HCT116 (cell line): ENCODE measurements around the gene ZNF575. TPM values are rescaled to one million over a fixed set of nuclear protein-coding genes. Genes with fewer than 3 reads are reported as not detected.

ENCODE experiments used
- ATAC-seq: fragments of 200-7000 bp; cut with Tn5 transposase; 2 replicates; pipeline ENCODE4 v1.9.1; 2020; ENCODE audit warnings: mild to moderate bottlenecking, moderate library complexity
- BruUV-seq: library from RNA; stranded (reverse); fragments of 400-500 nt; replicated peaks from 2 replicates; lab custom pipeline; 2021; lab: Mats Ljungman, UMichigan
- CTCF ChIA-PET: fragments of 300-600 bp; sonication (Branson Sonifier 250); formaldehyde crosslinking; loops from one replicate; lab custom pipeline; 2021; ENCODE audit warnings: antibody characterized with exemption; lab: Charles Lee
- POLR2A ChIA-PET: fragments of 300-600, 350-600 bp; sonication (Branson Sonifier 250); formaldehyde crosslinking; loops from one replicate; lab custom pipeline; 2021; ENCODE audit warnings: antibody characterized with exemption; lab: Charles Lee
- RAD21 ChIA-PET, 2 experiments: fragments of 300-600 bp; sonication (Branson Sonifier 250); formaldehyde crosslinking; loops; one replicate each; lab custom pipeline; 2023; ENCODE audit warnings: low total read pairs in 2 of 2; ENCODE audit not compliant: uncharacterized antibody in 2 of 2, unreplicated experiment in 2 of 2, low non-redundant PET in 1 of 2; lab: Charles Lee
- DNase-seq: peaks from one replicate; pipeline ENCODE4 v3.0.0-alpha.2; 2010; ENCODE audit warnings: low read depth, low spot score
- H2AFZ ChIP-seq: fragments of 200-600 bp; shearing (Covaris generic), sonication (generic); 2 replicates; pipeline ENCODE4 v1.6.1; 2017; ENCODE audit warnings: low read depth, mixed run types, mixed read lengths, antibody characterized with exemption, low read length; ENCODE audit not compliant: poor library complexity, severe bottlenecking
- H3K27ac ChIP-seq: 2 replicates; pipeline ENCODE4 v1.5.1; 2012; ENCODE audit warnings: low read depth, low read length
- H3K27me3 ChIP-seq: fragments of 200-600 bp; sonication (generic); 2 replicates; pipeline ENCODE4 v1.6.1; 2016; ENCODE audit warnings: mixed run types, low read length, mixed read lengths; ENCODE audit not compliant: insufficient read depth
- H3K36me3 ChIP-seq, 2 experiments: fragments of 200-500 bp in 1 of 2; fragments of 200-600 bp in 1 of 2; sonication (Bioruptor generic) in 1 of 2; sonication (generic) in 1 of 2; 2 replicates each; pipeline versions ENCODE4 v1.5.1 to v1.6.1; 2014 to 2016; ENCODE audit warnings: low read length in 2 of 2, inconsistent platforms in 1 of 2, mixed read lengths in 1 of 2, mixed run types in 1 of 2; ENCODE audit not compliant: insufficient read depth in 2 of 2, control insufficient read depth in 1 of 2
- H3K4me1 ChIP-seq, 2 experiments: fragments of 200-600 bp in 1 of 2; sonication (generic) in 1 of 2; 2 replicates each; pipeline versions ENCODE4 v1.5.1 to v1.6.1; 2012 to 2017; ENCODE audit warnings: low read length in 2 of 2, inconsistent platforms in 1 of 2, mild to moderate bottlenecking in 1 of 2, mixed read lengths in 1 of 2, mixed run types in 1 of 2, moderate library complexity in 1 of 2; ENCODE audit not compliant: insufficient read depth in 2 of 2, control insufficient read depth in 1 of 2
- H3K4me2 ChIP-seq: fragments of 200-600 bp; sonication (generic); 2 replicates; pipeline ENCODE4 v1.6.1; 2017; ENCODE audit warnings: mixed run types, low read length, mixed read lengths
- H3K4me3 ChIP-seq, 2 experiments: fragments of 200-600 bp in 1 of 2; sonication (generic) in 1 of 2; replicated peaks in 1 of 2; 2 replicates each; pipeline ENCODE4 v1.5.1; 2011 to 2016; ENCODE audit warnings: low read length in 2 of 2, control low read depth in 1 of 2, low read depth in 1 of 2, mild to moderate bottlenecking in 1 of 2, mixed read lengths in 1 of 2, mixed run types in 1 of 2
- H3K79me2 ChIP-seq: fragments of 200-600 bp; sonication (generic); 2 replicates; pipeline ENCODE4 v1.6.1; 2017; ENCODE audit warnings: mild to moderate bottlenecking, mixed run types, low read length, moderate library complexity, mixed read lengths; ENCODE audit not compliant: insufficient read depth
- H3K9ac ChIP-seq: fragments of 200-600 bp; sonication (generic); 2 replicates; pipeline ENCODE4 v1.6.1; 2016; ENCODE audit warnings: low read length, mixed read lengths
- H3K9me2 ChIP-seq: fragments of 200-600 bp; sonication (generic), shearing (Covaris generic); 2 replicates; pipeline ENCODE4 v1.6.1; 2017; ENCODE audit warnings: mixed run types, mild to moderate bottlenecking, moderate library complexity; ENCODE audit not compliant: insufficient read depth
- H3K9me3 ChIP-seq, 2 experiments: fragments of 200-500 bp in 1 of 2; fragments of 200-600 bp in 1 of 2; sonication (Bioruptor generic) in 1 of 2; sonication (generic) in 1 of 2; 2 replicates each; pipeline ENCODE4 v1.6.1; 2014 to 2017; ENCODE audit warnings: low read length in 2 of 2, mixed read lengths in 2 of 2, inconsistent platforms in 1 of 2, low read depth in 1 of 2, mild to moderate bottlenecking in 1 of 2, mixed run types in 1 of 2, moderate library complexity in 1 of 2; ENCODE audit not compliant: control insufficient read depth in 1 of 2, insufficient read depth in 1 of 2
- H4K20me1 ChIP-seq: fragments of 200-600 bp; sonication (generic), shearing (Covaris generic); 2 replicates; pipeline ENCODE4 v1.6.1; 2017; ENCODE audit warnings: mixed run types, mild to moderate bottlenecking, moderate library complexity; ENCODE audit not compliant: insufficient read depth
- ATF3 ChIP-seq: IDR thresholded peaks from 2 replicates; pipeline ENCODE4 v1.6.1; 2012
- CBX3 ChIP-seq: IDR thresholded peaks from 2 replicates; pipeline ENCODE4 v1.6.1; 2012; ENCODE audit warnings: low read depth
- CEBPB ChIP-seq: IDR thresholded peaks from 2 replicates; pipeline ENCODE4 v1.6.1; 2012; ENCODE audit warnings: low read depth
- EGR1 ChIP-seq: IDR thresholded peaks from 2 replicates; pipeline ENCODE4 v1.6.1; 2012; ENCODE audit warnings: low read depth
- ELF1 ChIP-seq: IDR thresholded peaks from 2 replicates; pipeline ENCODE4 v1.6.1; 2012; ENCODE audit warnings: low read depth, borderline replicate concordance
- EZH2 ChIP-seq: fragments of 200-600 bp; sonication (generic); IDR thresholded peaks from 2 replicates; pipeline ENCODE4 v1.6.1; 2017; ENCODE audit warnings: antibody characterized with exemption, mixed run types
- JUND ChIP-seq: IDR thresholded peaks from 2 replicates; pipeline ENCODE4 v1.6.1; 2012
- POLR2A ChIP-seq: IDR thresholded peaks from 2 replicates; pipeline ENCODE4 v1.7.0; 2011; ENCODE audit warnings: borderline replicate concordance; ENCODE audit not compliant: insufficient read depth, insufficient read length; ENCODE audit errors: extremely low read depth
- POLR2AphosphoS5 ChIP-seq: IDR thresholded peaks from 2 replicates; pipeline ENCODE4 v1.6.1; 2011; ENCODE audit warnings: mild to moderate bottlenecking, low read depth, low read length, moderate library complexity
- RAD21 ChIP-seq: IDR thresholded peaks from 2 replicates; pipeline ENCODE4 v1.6.1; 2012; ENCODE audit warnings: low read depth, mild to moderate bottlenecking
- REST ChIP-seq: IDR thresholded peaks from 2 replicates; pipeline ENCODE4 v1.6.1; 2012; ENCODE audit warnings: low read depth
- SIN3A ChIP-seq: IDR thresholded peaks from 2 replicates; pipeline ENCODE4 v1.6.1; 2012; ENCODE audit warnings: low read depth
- SP1 ChIP-seq: IDR thresholded peaks from 2 replicates; pipeline ENCODE4 v1.6.1; 2012; ENCODE audit warnings: low read depth
- SRF ChIP-seq: IDR thresholded peaks from 2 replicates; pipeline ENCODE4 v1.6.1; 2012; ENCODE audit warnings: low read depth
- TCF7L2 ChIP-seq: IDR thresholded peaks from 2 replicates; pipeline ENCODE4 v1.7.0; 2011; ENCODE audit warnings: borderline replicate concordance, inconsistent platforms; ENCODE audit not compliant: insufficient read depth, insufficient read length; ENCODE audit errors: extremely low read depth
- YY1 ChIP-seq: IDR thresholded peaks from 2 replicates; pipeline ENCODE4 v1.6.1; 2011; ENCODE audit warnings: low read length, low read depth, moderate library complexity, mild to moderate bottlenecking; ENCODE audit not compliant: insufficient replicate concordance; ENCODE audit errors: extremely low read depth
- ZBTB33 ChIP-seq: IDR thresholded peaks from 2 replicates; pipeline ENCODE4 v1.6.1; 2011; ENCODE audit warnings: mild to moderate bottlenecking, low read length, moderate library complexity; ENCODE audit not compliant: insufficient replicate concordance; ENCODE audit errors: extremely low read depth
- ZFX ChIP-seq: fragments of 450-650 bp; IDR thresholded peaks from 2 replicates; pipeline ENCODE4 v1.6.1; 2017
- ZNF274 ChIP-seq: fragments of 200-500 bp; sonication (Bioruptor generic); IDR thresholded peaks from 2 replicates; pipeline ENCODE4 v1.6.1; 2014; ENCODE audit warnings: mild to moderate bottlenecking, low read depth, low read length, inconsistent platforms
- intact Hi-C: fragments of 100-400 bp; cut with micrococcal nuclease; formaldehyde crosslinking; loops from 2 replicates; pipeline ENCODE4 v1.10.0; 2022
- total RNA-seq: library from RNA; stranded (reverse); gene quantifications from one replicate; pipeline ENCODE4 v1.2.1, GENCODE V29; 2021; ENCODE audit not compliant: unreplicated experiment

Gene ZNF575
- total RNA-seq, 1 experiment from 2014 or later: 1.9 TPM

GRCh38 chr19:43518051-43518450, 14.9 kb upstream of the ZNF575 start:
- CTCF ChIA-PET: interaction anchor here (1.5 to 6.3 kb wide), 2 partner anchors 71 to 86 kb away, joined by 4 to 225 read pairs; no protein-coding TSS in a partner anchor
- intact Hi-C loops: loop anchor here (2.0 kb wide), 1 partner anchor 287 kb away; no protein-coding TSS in a partner anchor
- ATAC-seq: no peak
- Histone ChIP-seq H3K27ac (no peak overlapping the region), H3K4me2 (no peak overlapping the region)
- RAD21 ChIA-PET: interaction anchor here in 1 of 2 experiments (1.2 kb wide), 1 partner anchor 71 kb away, joined by 3 read pairs; no protein-coding TSS in a partner anchor
- TF ChIP-seq ZNF274: no peak
- TF ChIP-seq POLR2AphosphoS5: no peak
- TF ChIP-seq SIN3A: no peak
- no peak for TF ChIP-seq JUND
- no peak for TF ChIP-seq EZH2
- no peak for TF ChIP-seq RAD21
- no peak for TF ChIP-seq ELF1
- TF ChIP-seq REST: no peak
- no peak for TF ChIP-seq ATF3
- no peak for TF ChIP-seq SRF
- no peak for TF ChIP-seq EGR1
- TF ChIP-seq ZBTB33: no peak
- no peak for TF ChIP-seq TCF7L2
- no peak for TF ChIP-seq ZFX
- TF ChIP-seq SP1: no peak
- no peak for TF ChIP-seq POLR2A
- TF ChIP-seq CEBPB: no peak
- TF ChIP-seq CBX3: no peak
- no peak for TF ChIP-seq YY1
- TF ChIP-seq, all 23 proteins: peak for 0
- H2AFZ ChIP-seq: no peak overlapping the region
- H3K9me3 ChIP-seq: no peaks in the 10 kb centered on the region
- H3K79me2 ChIP-seq: peaks cover 22% of the 10 kb centered on the region; the same call in 1 of the 2 replicates
- no peak overlapping the region for H3K4me3 ChIP-seq
- no peaks in the 10 kb centered on the region for H4K20me1 ChIP-seq
- H3K4me1 ChIP-seq: peaks cover 4 to 15% of the 10 kb centered on the region in 2 experiments
- no peak for DNase-seq
- H3K36me3 ChIP-seq: no peaks in the 10 kb centered on the region
- POLR2A ChIA-PET: interaction anchor here (1.0 to 1.8 kb wide), 2 partner anchors 14 to 85 kb away, joined by 3 to 4 read pairs; partner anchors contain the start of gene PHLDB3
- H3K9ac ChIP-seq: no peak overlapping the region
- H3K27me3 ChIP-seq: no peaks in the 10 kb centered on the region
- BruUV-seq: no TSS peak
- H3K9me2 ChIP-seq: no peaks in the 10 kb centered on the region
